HCT116 (cell line): ENCODE data around the gene HDAC8. TPM values are rescaled to one million over a fixed set of nuclear protein-coding genes. Genes with fewer than 3 reads are reported as not detected.

ENCODE experiments used
- ATAC-seq: fragments of 200-7000 bp; cut with Tn5 transposase; 2 replicates; pipeline ENCODE4 v1.9.1; 2020; ENCODE audit warnings: mild to moderate bottlenecking, moderate library complexity
- BruUV-seq: library from RNA; stranded (reverse); fragments of 400-500 nt; replicated peaks from 2 replicates; lab custom pipeline; 2021; lab: Mats Ljungman, UMichigan
- CTCF ChIA-PET: fragments of 300-600 bp; sonication (Branson Sonifier 250); formaldehyde crosslinking; loops from one replicate; lab custom pipeline; 2021; ENCODE audit warnings: antibody characterized with exemption; lab: Charles Lee
- POLR2A ChIA-PET: fragments of 300-600, 350-600 bp; sonication (Branson Sonifier 250); formaldehyde crosslinking; loops from one replicate; lab custom pipeline; 2021; ENCODE audit warnings: antibody characterized with exemption; lab: Charles Lee
- RAD21 ChIA-PET, 2 experiments: fragments of 300-600 bp; sonication (Branson Sonifier 250); formaldehyde crosslinking; loops; one replicate each; lab custom pipeline; 2023; ENCODE audit warnings: low total read pairs in 2 of 2; ENCODE audit not compliant: uncharacterized antibody in 2 of 2, unreplicated experiment in 2 of 2, low non-redundant PET in 1 of 2; lab: Charles Lee
- DNase-seq: peaks from one replicate; pipeline ENCODE4 v3.0.0-alpha.2; 2010; ENCODE audit warnings: low read depth, low spot score
- H2AFZ ChIP-seq: fragments of 200-600 bp; shearing (Covaris generic), sonication (generic); 2 replicates; pipeline ENCODE4 v1.6.1; 2017; ENCODE audit warnings: low read depth, mixed run types, mixed read lengths, antibody characterized with exemption, low read length; ENCODE audit not compliant: poor library complexity, severe bottlenecking
- H3K27ac ChIP-seq: 2 replicates; pipeline ENCODE4 v1.5.1; 2012; ENCODE audit warnings: low read depth, low read length
- H3K27me3 ChIP-seq: fragments of 200-600 bp; sonication (generic); 2 replicates; pipeline ENCODE4 v1.6.1; 2016; ENCODE audit warnings: mixed run types, low read length, mixed read lengths; ENCODE audit not compliant: insufficient read depth
- H3K36me3 ChIP-seq, 2 experiments: fragments of 200-500 bp in 1 of 2; fragments of 200-600 bp in 1 of 2; sonication (Bioruptor generic) in 1 of 2; sonication (generic) in 1 of 2; 2 replicates each; pipeline versions ENCODE4 v1.5.1 to v1.6.1; 2014 to 2016; ENCODE audit warnings: low read length in 2 of 2, inconsistent platforms in 1 of 2, mixed read lengths in 1 of 2, mixed run types in 1 of 2; ENCODE audit not compliant: insufficient read depth in 2 of 2, control insufficient read depth in 1 of 2
- H3K4me1 ChIP-seq, 2 experiments: fragments of 200-600 bp in 1 of 2; sonication (generic) in 1 of 2; 2 replicates each; pipeline versions ENCODE4 v1.5.1 to v1.6.1; 2012 to 2017; ENCODE audit warnings: low read length in 2 of 2, inconsistent platforms in 1 of 2, mild to moderate bottlenecking in 1 of 2, mixed read lengths in 1 of 2, mixed run types in 1 of 2, moderate library complexity in 1 of 2; ENCODE audit not compliant: insufficient read depth in 2 of 2, control insufficient read depth in 1 of 2
- H3K4me2 ChIP-seq: fragments of 200-600 bp; sonication (generic); 2 replicates; pipeline ENCODE4 v1.6.1; 2017; ENCODE audit warnings: mixed run types, low read length, mixed read lengths
- H3K4me3 ChIP-seq, 2 experiments: fragments of 200-600 bp in 1 of 2; sonication (generic) in 1 of 2; replicated peaks in 1 of 2; 2 replicates each; pipeline ENCODE4 v1.5.1; 2011 to 2016; ENCODE audit warnings: low read length in 2 of 2, control low read depth in 1 of 2, low read depth in 1 of 2, mild to moderate bottlenecking in 1 of 2, mixed read lengths in 1 of 2, mixed run types in 1 of 2
- H3K79me2 ChIP-seq: fragments of 200-600 bp; sonication (generic); 2 replicates; pipeline ENCODE4 v1.6.1; 2017; ENCODE audit warnings: mild to moderate bottlenecking, mixed run types, low read length, moderate library complexity, mixed read lengths; ENCODE audit not compliant: insufficient read depth
- H3K9ac ChIP-seq: fragments of 200-600 bp; sonication (generic); 2 replicates; pipeline ENCODE4 v1.6.1; 2016; ENCODE audit warnings: low read length, mixed read lengths
- H3K9me2 ChIP-seq: fragments of 200-600 bp; sonication (generic), shearing (Covaris generic); 2 replicates; pipeline ENCODE4 v1.6.1; 2017; ENCODE audit warnings: mixed run types, mild to moderate bottlenecking, moderate library complexity; ENCODE audit not compliant: insufficient read depth
- H3K9me3 ChIP-seq, 2 experiments: fragments of 200-500 bp in 1 of 2; fragments of 200-600 bp in 1 of 2; sonication (Bioruptor generic) in 1 of 2; sonication (generic) in 1 of 2; 2 replicates each; pipeline ENCODE4 v1.6.1; 2014 to 2017; ENCODE audit warnings: low read length in 2 of 2, mixed read lengths in 2 of 2, inconsistent platforms in 1 of 2, low read depth in 1 of 2, mild to moderate bottlenecking in 1 of 2, mixed run types in 1 of 2, moderate library complexity in 1 of 2; ENCODE audit not compliant: control insufficient read depth in 1 of 2, insufficient read depth in 1 of 2
- H4K20me1 ChIP-seq: fragments of 200-600 bp; sonication (generic), shearing (Covaris generic); 2 replicates; pipeline ENCODE4 v1.6.1; 2017; ENCODE audit warnings: mixed run types, mild to moderate bottlenecking, moderate library complexity; ENCODE audit not compliant: insufficient read depth
- CBX3 ChIP-seq: IDR thresholded peaks from 2 replicates; pipeline ENCODE4 v1.6.1; 2012; ENCODE audit warnings: low read depth
- CEBPB ChIP-seq: IDR thresholded peaks from 2 replicates; pipeline ENCODE4 v1.6.1; 2012; ENCODE audit warnings: low read depth
- ELF1 ChIP-seq: IDR thresholded peaks from 2 replicates; pipeline ENCODE4 v1.6.1; 2012; ENCODE audit warnings: low read depth, borderline replicate concordance
- EZH2 ChIP-seq: fragments of 200-600 bp; sonication (generic); IDR thresholded peaks from 2 replicates; pipeline ENCODE4 v1.6.1; 2017; ENCODE audit warnings: antibody characterized with exemption, mixed run types
- EZH2phosphoT487 ChIP-seq: fragments of 200-600 bp; IDR thresholded peaks from 2 replicates; pipeline ENCODE4 v1.6.1; 2018; ENCODE audit warnings: antibody characterized with exemption, borderline replicate concordance
- FOSL1 ChIP-seq: IDR thresholded peaks from 2 replicates; pipeline ENCODE4 v1.6.1; 2012; ENCODE audit warnings: low read depth
- JUND ChIP-seq: IDR thresholded peaks from 2 replicates; pipeline ENCODE4 v1.6.1; 2012
- POLR2A ChIP-seq: IDR thresholded peaks from 2 replicates; pipeline ENCODE4 v1.7.0; 2011; ENCODE audit warnings: borderline replicate concordance; ENCODE audit not compliant: insufficient read depth, insufficient read length; ENCODE audit errors: extremely low read depth
- POLR2AphosphoS5 ChIP-seq: IDR thresholded peaks from 2 replicates; pipeline ENCODE4 v1.6.1; 2011; ENCODE audit warnings: mild to moderate bottlenecking, low read depth, low read length, moderate library complexity
- RAD21 ChIP-seq: IDR thresholded peaks from 2 replicates; pipeline ENCODE4 v1.6.1; 2012; ENCODE audit warnings: low read depth, mild to moderate bottlenecking
- SP1 ChIP-seq: IDR thresholded peaks from 2 replicates; pipeline ENCODE4 v1.6.1; 2012; ENCODE audit warnings: low read depth
- SRF ChIP-seq: IDR thresholded peaks from 2 replicates; pipeline ENCODE4 v1.6.1; 2012; ENCODE audit warnings: low read depth
- TCF7L2 ChIP-seq: IDR thresholded peaks from 2 replicates; pipeline ENCODE4 v1.7.0; 2011; ENCODE audit warnings: borderline replicate concordance, inconsistent platforms; ENCODE audit not compliant: insufficient read depth, insufficient read length; ENCODE audit errors: extremely low read depth
- YY1 ChIP-seq: IDR thresholded peaks from 2 replicates; pipeline ENCODE4 v1.6.1; 2011; ENCODE audit warnings: low read length, low read depth, moderate library complexity, mild to moderate bottlenecking; ENCODE audit not compliant: insufficient replicate concordance; ENCODE audit errors: extremely low read depth
- intact Hi-C: fragments of 100-400 bp; cut with micrococcal nuclease; formaldehyde crosslinking; loops from 2 replicates; pipeline ENCODE4 v1.10.0; 2022
- total RNA-seq: library from RNA; stranded (reverse); gene quantifications from one replicate; pipeline ENCODE4 v1.2.1, GENCODE V29; 2021; ENCODE audit not compliant: unreplicated experiment
- TF ChIP-seq, protein P1 (sequence below), 3 experiments: fragments of 200-600 bp in 1 of 3; sonication (generic) in 1 of 3; IDR thresholded peaks in 2 of 3; conservative IDR thresholded peaks in 1 of 3; 2 replicates each; pipeline ENCODE4 v1.5.1; 2012 to 2017; ENCODE audit warnings: low read depth in 2 of 3, low read length in 2 of 3, antibody characterized with exemption in 1 of 3, borderline replicate concordance in 1 of 3, control low read depth in 1 of 3, mild to moderate bottlenecking in 1 of 3, mixed read lengths in 1 of 3, mixed run types in 1 of 3, moderate library complexity in 1 of 3; ENCODE audit not compliant: insufficient read depth in 1 of 3

The HDAC8 gene
- total RNA-seq, 1 experiment from 2014 or later, result 24.1 TPM

DNA sequence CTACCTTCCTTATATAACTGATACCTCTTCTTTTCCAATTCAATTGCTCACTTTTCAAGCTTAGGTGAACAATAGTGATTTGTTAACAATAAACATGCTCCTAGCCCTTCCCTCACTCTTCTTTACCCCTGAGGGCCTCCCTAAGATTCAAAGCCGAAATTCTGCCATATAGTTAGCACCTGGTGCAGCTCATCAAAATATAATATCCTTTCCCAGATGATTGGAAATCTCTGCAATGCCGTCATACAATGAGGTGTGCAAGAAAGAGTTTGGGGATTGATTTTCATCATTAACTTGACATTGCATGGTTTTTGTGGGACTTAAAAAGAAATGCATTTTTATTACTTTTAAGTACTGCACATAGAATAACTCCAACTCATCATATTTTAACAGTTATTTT lies 95.3 kb downstream of the HDAC8 start:
- intact Hi-C loops, result no loop called here
- Histone ChIP-seq H3K36me3 (no peaks in the 10 kb centered on the region), H3K27me3 (no peaks in the 10 kb centered on the region), H3K4me3 (no peak overlapping the region), H3K27ac (no peak overlapping the region), H2AFZ (no peak overlapping the region), H3K4me1 (no peaks in the 10 kb centered on the region; a peak in 2 of 4 replicates)
- no peak for ATAC-seq
- CTCF ChIA-PET, result no interaction called here
- BruUV-seq, result no TSS peak
- TF ChIP-seq FOSL1 (no peak), TCF7L2 (no peak), EZH2 (no peak), JUND (no peak), POLR2A (no peak), RAD21 (no peak), YY1 (no peak), CEBPB (no peak), SP1 (no peak), POLR2AphosphoS5 (no peak), CBX3 (no peak), ELF1 (no peak), SRF (no peak), EZH2phosphoT487 (no peak)
- TF ChIP-seq, protein P1, sequence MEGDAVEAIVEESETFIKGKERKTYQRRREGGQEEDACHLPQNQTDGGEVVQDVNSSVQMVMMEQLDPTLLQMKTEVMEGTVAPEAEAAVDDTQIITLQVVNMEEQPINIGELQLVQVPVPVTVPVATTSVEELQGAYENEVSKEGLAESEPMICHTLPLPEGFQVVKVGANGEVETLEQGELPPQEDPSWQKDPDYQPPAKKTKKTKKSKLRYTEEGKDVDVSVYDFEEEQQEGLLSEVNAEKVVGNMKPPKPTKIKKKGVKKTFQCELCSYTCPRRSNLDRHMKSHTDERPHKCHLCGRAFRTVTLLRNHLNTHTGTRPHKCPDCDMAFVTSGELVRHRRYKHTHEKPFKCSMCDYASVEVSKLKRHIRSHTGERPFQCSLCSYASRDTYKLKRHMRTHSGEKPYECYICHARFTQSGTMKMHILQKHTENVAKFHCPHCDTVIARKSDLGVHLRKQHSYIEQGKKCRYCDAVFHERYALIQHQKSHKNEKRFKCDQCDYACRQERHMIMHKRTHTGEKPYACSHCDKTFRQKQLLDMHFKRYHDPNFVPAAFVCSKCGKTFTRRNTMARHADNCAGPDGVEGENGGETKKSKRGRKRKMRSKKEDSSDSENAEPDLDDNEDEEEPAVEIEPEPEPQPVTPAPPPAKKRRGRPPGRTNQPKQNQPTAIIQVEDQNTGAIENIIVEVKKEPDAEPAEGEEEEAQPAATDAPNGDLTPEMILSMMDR (IDR thresholded peaks at IDR 0.05 in 2 of 3, conservative IDR thresholded peaks at IDR 0.05 in 1 of 3; ENCODE audit: borderline replicate concordance in 1 of 3, insufficient read depth in 1 of 3, low read depth in 2 of 3, low read length in 2 of 3), result no peak
- TF ChIP-seq, all 23 proteins: peak for 0
- Histone ChIP-seq H3K9me3 (no peaks in the 10 kb centered on the region), H3K9me2 (no peaks in the 10 kb centered on the region), H3K4me2 (no peak overlapping the region), H3K9ac (no peak overlapping the region), H3K79me2 (no peaks in the 10 kb centered on the region), H4K20me1 (no peaks in the 10 kb centered on the region)
- DNase-seq, result no peak
- RAD21 ChIA-PET, result no interaction called here
- POLR2A ChIA-PET, result no interaction called here
